Measurements from ENCODE around the gene PGC. TPM values are rescaled to one million over a fixed set of nuclear protein-coding genes. Genes with fewer than 3 reads are reported as not detected.

The PGC gene
- total RNA-seq, 1 experiment from 2014 or later: not detected

- Histone ChIP-seq H2AK5ac (ENCODE audit: insufficient read length, low read length) (no peak overlapping the region), H2AFZ (ENCODE audit: low read length) (no peak overlapping the region), H3K9me3 (ENCODE audit: control insufficient read depth, low read depth, low read length) (no peaks in the 10 kb centered on the region), H3K79me1 (ENCODE audit: insufficient read depth, low read depth, low read length, poor library complexity, severe bottlenecking) (no peaks in the 10 kb centered on the region), H3K27ac (ENCODE audit: insufficient read length, low read depth, low read length) (no peak overlapping the region), H4K5ac (ENCODE audit: insufficient read length, low read depth, low read length) (no peak overlapping the region), H3K18ac (ENCODE audit: insufficient read length, low read depth, low read length) (no peak overlapping the region), H2BK12ac (ENCODE audit: insufficient read length, low read depth, low read length) (no peak overlapping the region), H2BK5ac (ENCODE audit: insufficient read length, low read length) (no peak overlapping the region), H3T11ph (ENCODE audit: low read length) (no peak overlapping the region), H3K4ac (ENCODE audit: low read depth, low read length) (no peak overlapping the region), H2BK120ac (ENCODE audit: low read depth, low read length, poor library complexity, severe bottlenecking) (no peak overlapping the region), H3K9ac (ENCODE audit: extremely low read depth, insufficient read length, low read length) (no peak overlapping the region), H4K20me1 (ENCODE audit: control insufficient read depth, insufficient read depth, insufficient read length) (no peaks in the 10 kb centered on the region), H3K23ac (ENCODE audit: insufficient read length, low read depth, low read length) (no peak overlapping the region), H3K4me2 (ENCODE audit: insufficient read depth, insufficient read length, low read length) (no peak overlapping the region), H2BK15ac (ENCODE audit: low read depth, low read length) (no peak overlapping the region), H3K23me2 (ENCODE audit: insufficient read length, low read depth, low read length, poor library complexity, severe bottlenecking) (peaks cover 8% of the 10 kb centered on the region), H3K27me3 (ENCODE audit: insufficient read depth, low read length) (peaks cover 8% of the 10 kb centered on the region; the same call in 1 of the 2 replicates), H4K91ac (ENCODE audit: insufficient read length, low read depth, low read length) (no peak overlapping the region), H3K56ac (ENCODE audit: insufficient read length, low read depth, low read length) (no peak overlapping the region), H4K8ac (replicated peaks; ENCODE audit: insufficient read length, low read depth, low read length) (no peak overlapping the region), H3K14ac (ENCODE audit: insufficient read depth, low read length) (no peak overlapping the region), H3K79me2 (ENCODE audit: insufficient read depth, low read length) (peaks cover 2% of the 10 kb centered on the region; the same call in 1 of the 2 replicates), H2BK20ac (ENCODE audit: low read depth, low read length, poor library complexity, severe bottlenecking) (no peak overlapping the region), H3K4me1 (ENCODE audit: insufficient read depth, low read length) (no peaks in the 10 kb centered on the region)
- Mint-ChIP-seq H3K4me1 (peaks cover 8% of the 10 kb centered on the region in 2 experiments), H3K27me3 (ENCODE audit: low read depth) (peaks cover 13% of the 10 kb centered on the region), H3K27ac (no peak overlapping the region), H3K36me3 (ENCODE audit: insufficient read depth in 1 of 3, low read depth in 3 of 3) (peaks cover 12 to 42% (median 28%) of the 10 kb centered on the region in 3 experiments), H3K9me3 (no peaks in the 10 kb centered on the region; a peak in 3 of 5 replicates), H3K4me3 (no peak overlapping the region)
- no peak for TF ChIP-seq CTCF (conservative IDR thresholded peaks at IDR 0.05)
- WGBS (ENCODE audit: extremely low coverage, insufficient read length, low lambda C conversion rate): no CpG with 5 or more reads among the region's 1 CpG
- DNase-seq: no peak
These were observed 42.8 kb upstream of the PGC start for GRCh38 chr6:41790045-41790444.

Measured in H9 (cell line).